CD4-positive, alpha-beta T cell treated with Interferon gamma for 1 hour (primary cell): ENCODE results near the gene JAG2.

ENCODE experiments used
- DNase-seq: peaks from one replicate; pipeline ENCODE4 v3.0.0-alpha.2; 2020

Gene JAG2

DNA sequence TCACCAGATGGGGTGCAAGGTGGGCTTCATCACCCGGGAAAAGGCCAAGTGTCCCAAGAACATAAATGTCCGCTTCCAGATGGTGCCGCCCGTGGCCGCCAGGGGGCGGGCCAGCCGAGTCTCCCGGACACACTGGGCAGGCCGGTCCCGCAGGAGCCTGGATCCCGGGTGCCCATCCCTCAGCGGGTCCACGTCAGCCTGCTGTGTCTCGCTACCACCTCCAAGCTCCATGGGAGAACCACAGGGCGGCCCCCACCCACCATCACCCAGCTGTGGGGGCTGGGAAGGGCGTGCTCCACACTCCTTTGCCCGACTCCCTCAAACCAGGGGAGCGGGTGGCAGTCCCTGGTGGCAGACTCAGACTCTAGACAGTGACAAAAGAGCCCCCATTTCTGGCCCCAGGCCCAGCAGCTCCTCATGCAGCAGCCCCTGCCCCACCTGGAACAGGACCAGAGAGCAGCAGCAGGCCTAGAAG, 34.5 kb upstream of the JAG2 start:
- peak; percentile 51 for DNase-seq

DNA sequence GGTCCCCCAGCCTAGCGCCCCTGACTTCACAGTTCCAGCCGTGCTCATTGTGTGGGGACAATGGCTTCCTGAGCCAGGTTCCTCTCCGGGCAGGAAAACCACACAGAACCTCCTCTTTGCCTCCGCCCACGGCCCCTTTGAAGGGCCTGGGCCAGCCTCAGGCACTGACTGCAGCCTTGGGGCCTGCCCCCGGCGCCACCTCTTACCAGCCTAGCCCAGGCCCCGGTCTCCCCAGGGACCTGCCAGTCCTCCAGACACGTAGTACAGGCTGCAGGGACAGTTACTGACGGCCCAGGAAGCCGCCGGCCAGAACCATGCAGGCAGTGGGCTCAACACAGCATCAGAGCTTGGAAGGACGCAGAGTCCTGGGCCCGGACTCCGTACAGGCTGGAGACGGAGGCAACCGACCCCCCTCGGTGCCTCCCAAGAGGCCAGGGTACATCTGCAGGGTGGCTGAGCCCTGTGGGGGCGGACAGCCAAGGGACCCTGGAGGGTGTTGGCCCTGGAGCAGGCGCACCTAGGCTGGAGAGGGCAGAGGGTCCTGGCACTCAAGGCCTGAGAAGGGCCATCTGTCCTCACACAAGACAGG, 33.4 kb upstream of the JAG2 start:
- no peak for DNase-seq

DNA sequence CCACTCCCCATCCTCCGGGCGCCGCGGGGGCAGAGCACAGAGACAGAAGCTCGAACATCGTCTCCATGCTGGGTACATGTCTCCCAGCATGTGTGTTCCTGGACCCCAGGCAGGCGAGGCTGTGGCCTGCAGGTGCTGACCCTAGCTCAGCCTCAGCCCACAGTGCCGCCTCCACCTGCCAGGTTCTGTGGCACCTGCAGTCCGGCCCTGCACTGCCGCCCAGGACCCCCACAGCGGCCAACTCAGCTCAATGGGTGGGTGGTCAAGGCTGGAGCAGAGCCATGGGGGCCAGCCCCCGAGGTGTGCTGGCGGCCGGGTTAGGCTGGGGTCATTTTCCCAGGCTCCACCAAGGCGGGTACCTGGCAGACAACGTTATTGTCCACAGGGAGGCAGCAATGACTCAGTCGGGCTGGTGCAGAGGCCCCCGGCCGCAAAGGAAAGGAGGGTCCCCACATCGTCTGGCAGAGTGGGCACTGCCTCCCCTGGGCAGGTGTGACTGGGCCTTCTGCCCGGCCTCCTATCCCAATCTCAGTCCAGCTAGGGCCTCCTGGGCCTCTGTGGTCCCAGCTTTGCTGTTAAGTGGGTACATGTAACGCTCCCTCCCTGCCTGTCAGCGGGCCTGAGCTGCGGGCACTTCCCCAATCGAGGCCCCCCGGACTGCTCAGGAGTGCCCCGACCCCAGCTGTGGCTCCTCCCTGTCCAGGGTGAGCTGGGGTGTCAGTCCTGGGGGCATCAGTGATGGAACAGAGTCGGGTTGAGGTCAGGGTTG, 32.8 kb upstream of the JAG2 start:
- DNase-seq: no peak

DNA sequence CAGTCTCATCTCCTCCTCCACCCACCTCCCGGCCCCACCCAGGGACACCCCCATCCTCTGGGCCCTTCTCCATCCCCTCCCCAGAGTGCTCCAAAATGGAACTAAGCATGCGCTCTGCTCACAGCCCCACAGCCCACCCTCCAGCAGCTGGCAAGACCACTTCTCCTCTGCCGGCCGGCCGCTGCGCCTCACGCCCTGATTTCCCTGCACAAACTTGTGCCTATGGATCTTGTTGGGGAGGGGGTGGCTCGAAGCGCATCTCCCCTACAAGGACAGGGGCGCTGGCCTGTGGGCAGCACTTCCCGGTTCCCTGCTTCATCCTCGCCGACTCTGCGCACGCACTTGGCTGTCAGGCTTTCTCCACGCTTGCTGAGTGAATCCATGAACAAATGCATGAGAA, 32.1 kb upstream of the JAG2 start:
- no peak for DNase-seq

DNA sequence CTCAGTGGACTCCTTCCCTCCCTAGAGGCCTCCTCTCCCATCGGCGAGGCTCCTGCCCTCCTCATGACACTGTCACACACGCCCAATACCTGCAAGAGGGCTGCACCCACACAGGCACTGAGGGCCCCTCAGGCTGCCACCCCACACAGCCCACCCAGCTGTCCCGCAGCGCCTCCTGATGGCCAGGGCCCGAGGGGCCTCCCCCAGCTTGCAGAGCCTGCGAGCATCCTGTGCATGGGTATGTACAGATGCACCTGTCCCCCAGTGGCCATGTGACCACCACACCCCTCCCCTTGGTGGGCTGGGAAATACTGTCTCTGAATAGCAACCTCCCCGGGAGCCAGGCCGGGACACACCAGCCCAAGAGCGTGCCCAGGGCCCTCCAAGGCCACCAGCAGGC, 31.5 kb upstream of the JAG2 start:
- DNase-seq: no peak

DNA sequence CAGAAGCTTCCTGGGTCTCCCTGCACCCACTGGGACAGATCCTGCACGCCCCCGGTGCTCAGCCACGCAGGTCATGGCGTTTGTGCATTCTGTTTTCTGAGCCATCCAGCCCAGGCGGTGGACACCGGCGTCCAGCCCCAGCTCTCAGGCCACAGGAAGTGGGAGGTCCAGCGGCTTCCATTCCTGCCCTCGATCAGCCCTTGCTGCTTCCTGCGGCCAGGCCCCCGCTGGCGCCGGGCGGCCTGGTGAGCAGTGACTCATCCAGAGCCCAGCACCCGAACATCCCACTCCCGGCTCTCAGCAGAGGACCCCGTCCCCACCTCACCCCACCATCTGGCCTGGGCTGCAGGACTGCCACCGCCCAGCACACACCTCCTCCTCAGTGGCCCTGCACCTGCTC, 30.5 kb upstream of the JAG2 start:
- no peak for DNase-seq

DNA sequence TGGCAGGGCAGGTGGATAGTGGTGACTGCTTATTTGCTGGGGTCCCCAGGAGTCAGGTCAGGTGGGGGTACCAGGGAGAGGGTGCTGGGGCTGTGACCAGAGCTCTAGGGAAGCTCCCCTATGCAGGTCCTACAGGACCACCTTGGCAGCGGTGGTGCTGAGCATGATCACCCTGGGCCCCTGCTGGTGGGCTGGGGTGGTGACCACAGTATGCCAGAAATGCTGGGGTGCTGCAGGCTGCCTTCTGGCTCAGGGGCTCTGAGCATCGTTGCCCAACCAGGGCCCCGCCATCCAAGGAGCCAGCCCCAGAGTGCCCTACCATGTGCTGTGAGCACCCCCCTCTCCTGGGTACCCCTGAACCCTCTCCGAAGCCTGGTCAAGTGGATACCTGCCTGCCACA, 30.0 kb upstream of the JAG2 start:
- DNase-seq: no peak

DNA sequence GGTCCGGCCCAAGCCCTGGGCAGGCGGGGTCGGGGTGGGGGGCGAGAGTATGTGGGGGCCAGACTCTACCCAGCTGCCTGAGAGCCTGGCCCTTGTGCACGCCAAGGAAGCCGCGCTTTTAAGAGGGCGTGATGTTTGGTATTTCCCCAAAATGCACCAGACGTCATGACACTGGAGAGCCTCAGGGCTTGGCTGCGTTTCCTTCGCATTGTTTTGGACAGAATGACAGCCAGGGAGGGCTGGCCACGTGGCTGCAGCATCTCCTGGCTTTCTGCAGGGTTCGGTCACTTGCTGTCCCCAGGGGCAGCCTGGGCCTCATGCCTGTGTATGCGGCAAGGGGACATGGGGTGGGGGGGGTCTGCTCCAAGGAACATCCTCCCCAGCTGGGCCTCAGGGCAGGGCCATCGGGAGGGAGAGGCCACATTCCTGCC, 28.6 kb upstream of the JAG2 start:
- peak; percentile 17 for DNase-seq

DNA sequence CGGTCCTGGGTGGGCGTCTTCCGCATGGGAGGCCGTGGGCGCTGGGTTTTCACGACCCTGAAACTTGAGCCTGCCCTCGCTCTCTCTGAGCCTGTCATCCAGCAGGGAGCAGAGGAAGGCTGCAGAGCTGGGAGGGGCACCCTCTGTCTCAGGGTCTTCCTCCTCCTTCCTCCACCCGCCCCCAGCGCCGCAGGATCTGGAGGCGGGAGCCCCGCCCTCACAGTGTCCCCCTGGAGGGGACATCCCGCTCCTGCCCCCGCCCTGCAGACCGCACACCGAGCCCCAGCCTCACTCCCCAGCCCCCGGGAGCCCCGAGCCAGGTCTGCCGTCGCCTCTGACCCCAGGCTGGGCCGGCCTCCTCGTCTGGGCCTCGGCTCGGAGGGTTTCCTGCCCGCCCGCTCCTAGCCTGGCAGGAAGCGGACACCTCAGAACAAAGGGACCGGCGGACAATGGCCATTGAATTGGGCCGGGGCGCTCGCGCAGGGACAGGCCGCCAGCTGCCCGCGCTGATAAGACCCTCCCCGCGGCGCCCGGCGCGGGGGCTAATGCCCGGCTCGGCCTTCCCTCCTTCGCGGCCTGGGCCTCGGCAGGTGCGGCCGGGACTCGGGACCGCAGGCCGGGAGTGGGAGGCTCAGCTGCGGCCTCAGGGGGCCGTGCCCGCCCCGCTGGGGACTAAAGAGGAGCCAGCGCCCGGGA, 27.8 kb upstream of the JAG2 start:
- DNase-seq: no peak

DNA sequence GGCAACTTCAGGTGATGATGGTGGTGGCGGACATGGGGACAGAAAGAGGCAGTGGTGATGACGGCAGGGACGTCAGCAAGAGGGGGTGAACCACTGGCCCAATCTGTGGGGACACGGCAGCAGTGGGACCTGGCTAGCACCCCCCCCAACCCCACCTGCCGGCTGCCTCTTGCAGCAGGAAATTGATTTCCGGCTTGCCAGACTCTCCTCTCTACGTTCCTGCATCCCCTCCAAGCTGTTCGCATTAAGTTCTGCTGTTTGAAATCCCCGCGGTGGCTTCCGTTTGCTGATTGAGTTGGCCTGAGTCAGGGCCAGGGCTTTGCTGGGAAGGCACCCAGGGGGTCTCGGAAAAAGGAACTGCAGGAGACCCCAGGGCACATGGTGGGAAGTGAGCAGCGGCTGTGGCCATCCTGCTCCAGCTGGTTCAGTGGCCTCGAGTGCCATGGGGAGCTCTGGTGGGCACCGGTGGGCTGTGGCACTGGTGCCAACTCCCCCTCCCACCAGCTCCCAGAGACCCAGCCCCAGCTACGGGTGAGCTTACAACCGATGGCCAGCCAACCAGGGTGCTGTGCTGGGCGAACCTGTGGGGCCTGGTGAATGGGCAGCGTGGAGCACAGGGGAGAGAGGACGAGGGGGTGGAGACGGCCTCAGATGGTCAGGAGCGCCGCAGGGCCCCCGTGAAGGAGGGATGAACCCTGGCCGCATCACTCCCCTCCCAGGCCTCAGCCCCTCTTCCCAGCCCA, 27.1 kb upstream of the JAG2 start:
- DNase-seq: no peak

DNA sequence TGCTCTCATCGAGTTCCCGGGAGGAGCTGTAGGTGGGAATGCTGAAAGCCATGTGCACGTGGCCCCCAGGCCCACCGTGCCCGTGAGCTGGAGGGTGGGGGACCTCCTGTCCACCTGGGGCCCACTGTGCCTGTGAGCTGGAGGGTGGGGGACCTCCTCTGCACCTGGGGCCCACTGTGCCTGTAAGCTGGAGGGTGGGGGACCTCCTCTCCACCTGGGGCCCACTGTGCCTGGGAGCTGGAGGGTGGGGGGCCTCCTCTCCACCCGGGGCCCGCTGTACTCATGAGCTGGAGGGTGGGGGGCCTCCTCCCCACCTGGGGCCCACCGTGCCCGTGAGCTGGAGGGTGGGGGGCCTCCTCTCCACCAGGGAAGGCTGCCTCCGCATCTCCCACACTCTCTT, 26.5 kb upstream of the JAG2 start:
- no peak for DNase-seq

DNA sequence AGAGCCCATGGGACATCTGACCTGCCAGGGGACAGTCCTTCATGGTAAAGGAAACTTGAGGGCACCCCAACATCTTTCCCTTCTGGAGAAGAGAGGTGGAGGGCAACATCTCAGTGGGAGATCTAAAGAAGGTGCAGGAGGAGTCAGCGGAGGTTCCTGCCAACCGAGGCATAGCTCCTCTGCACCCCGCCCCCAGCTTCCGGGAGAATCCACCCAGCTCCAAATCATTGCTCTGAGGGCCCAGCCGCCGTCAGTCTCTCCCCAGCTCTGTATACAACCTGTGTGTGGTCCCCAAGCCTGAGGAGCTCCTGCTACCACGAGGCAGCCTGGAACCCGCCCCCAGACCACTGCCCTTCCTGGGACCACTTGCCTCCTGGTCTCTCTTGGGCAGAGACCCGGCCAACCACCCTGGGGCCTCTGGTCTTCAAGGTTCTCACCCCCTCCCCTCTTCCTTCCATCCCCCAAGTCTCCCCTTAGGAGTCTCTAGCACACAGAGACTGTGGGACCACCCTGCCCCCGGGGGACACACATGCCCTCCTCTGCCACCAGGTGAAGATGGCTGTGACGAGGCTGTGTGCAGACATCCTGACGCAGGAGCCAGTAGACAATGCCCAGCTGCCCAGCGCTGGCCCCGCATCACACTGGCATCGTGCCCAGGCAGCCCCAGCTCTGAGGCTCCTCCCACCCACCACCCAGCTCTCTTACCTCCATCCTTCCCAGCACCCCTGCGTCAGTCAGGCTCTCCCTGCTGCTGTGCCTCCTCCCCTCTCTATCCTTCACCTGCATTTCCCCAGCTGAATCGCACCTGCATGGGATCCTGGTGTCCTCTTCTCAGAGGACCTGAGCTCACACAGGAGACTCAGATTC, 25.6 kb upstream of the JAG2 start:
- DNase-seq: peak; percentile 17

DNA sequence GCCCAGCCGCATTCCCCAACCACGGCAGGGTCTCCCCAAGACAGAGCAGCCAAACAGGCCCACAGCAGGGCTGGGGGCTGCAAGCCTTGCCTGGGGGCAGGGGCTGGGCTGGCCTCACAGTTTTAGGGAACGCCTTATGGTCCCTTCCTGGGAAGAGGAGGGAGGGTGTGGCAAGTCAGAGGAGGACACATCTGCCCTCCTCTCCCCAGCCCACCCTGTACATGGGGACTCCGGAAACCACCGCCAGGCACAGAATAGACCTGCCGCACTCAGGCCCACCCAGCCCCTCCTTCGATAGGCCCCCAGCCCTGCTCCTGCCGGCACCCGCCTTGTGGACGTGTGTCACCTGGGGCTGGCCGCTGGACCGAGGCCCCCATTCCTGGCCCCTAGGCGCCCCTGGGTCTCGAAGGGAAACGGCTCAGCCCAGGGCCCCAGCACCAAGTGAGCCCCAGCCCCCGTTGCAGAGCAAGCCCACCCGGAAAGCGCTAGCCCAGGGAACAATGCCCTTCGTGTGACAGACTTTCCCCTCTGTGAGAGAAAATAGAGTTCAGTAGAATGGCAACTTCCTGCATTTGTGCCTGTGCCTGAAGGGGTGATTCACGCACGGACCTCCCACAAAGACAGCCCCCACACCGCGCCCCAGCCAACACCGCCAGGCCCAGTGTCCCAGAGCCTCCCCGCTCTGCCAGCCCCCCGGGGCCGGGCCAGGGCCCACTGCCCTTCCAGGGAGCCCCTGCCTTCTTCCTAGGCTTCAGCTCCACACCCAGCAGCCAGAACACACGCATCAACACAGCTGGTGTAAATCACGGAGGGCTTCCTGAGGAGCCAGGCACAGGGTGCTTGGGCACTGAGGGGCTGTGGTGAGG, 24.5 kb upstream of the JAG2 start:
- no peak for DNase-seq

DNA sequence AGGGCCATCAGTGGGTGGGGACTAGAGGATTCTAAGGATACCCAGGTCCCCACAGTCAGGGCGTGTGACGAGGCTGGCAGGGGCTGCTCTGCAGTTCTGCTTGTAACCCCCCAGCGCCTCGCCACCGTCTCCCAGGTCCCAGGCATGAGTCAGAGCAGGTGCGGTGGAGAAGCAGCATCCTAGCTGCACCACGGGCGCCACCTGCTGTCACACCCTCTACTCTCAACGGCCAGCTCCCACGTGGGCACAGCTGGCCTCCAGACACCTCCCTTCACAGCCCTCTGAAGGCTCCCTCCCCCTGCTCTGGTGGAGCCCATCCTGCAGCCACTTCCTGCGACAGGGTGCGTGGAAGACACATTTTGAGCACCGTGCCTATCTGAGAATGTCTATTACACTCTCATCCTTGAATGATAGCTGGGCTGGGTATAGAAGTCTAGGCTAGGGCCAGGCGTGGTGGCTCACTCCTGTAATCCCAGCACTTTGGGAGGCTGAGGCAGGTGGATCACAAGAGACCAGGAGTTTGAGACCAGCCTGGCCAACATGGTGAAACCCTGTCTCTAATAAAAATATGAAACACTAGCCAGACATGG, 19.5 kb upstream of the JAG2 start:
- no peak for DNase-seq

DNA sequence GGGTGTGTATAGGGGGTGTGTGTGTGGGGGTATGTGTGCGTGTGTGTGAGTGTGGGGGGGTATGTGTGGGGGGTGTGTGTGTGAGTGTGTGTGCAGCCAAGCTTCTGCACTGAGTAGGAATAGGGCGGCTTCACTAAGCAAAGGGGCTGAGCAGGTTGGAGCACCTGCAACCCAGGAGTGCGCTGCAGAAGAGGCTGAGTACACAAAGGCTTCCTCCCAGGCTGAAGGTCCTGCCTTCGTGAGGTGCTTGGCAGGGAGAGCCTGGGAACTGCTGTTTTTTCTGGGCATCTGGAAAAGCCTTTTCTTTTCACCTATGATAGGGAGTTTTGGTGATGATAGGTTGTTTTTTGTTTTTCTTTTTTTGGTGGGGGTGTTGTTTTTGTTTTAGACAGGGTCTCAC, 18.5 kb upstream of the JAG2 start:
- DNase-seq: no peak

DNA sequence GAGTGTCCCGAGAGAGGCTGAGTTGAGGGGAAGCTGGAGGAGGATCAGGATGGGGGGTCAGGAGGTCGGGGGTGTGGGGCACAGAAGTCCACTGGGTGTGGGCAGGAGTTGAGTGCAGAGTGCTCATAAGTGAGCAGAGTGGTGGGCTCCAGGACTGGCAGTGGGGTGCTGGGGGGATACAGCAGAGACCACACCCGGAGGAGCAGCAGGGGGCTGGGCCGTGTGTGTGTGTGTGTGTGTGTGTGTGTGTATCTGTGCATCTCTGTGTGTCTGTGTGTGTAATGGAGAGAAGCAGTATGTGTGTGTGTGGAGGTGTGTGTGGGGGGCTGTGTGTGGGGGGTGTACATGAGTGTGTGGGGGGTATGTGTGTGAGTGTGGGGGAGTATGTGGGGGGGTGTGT, 17.4 kb upstream of the JAG2 start:
- DNase-seq: no peak

DNA sequence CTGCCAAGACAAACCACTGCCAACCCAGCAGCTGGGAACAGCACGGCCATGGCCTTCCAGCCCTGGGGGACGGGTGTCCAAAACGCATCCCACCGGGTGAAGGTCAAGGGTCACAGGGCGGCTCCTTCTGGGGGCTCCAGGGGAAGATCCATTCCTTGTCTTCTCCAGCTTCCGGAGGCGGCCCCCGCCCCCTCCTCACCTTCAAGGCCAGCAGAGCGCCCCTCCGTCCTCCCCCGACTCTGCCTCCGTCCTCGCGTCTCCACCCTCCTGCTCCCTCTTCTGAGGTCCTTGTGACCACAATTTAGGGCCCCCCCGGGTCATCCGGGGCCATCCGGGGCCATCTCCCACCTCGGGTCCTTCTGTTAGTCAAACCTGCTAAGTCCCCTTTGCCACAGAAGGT, 16.4 kb upstream of the JAG2 start:
- DNase-seq: no peak

DNA sequence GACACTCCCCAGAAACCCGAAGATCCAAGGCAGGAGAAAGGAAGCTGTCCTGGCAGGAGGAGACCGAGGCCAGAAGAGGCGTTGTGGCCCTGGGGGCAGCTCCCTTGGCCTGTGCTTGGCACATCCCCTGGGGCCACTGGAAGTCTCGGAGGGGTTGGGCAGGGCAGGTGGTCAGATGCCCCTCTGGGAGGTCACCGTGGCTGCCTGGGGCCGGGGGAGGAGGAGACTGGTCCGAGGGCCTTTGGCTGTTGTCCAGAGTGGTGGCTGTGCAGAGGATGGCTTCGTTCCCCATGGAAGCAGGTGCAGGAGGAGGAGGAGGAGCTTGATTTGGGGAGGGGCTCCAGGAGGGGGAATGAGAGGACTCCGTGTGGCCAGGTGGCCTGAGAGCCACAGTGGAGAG, 15.9 kb upstream of the JAG2 start:
- no peak for DNase-seq

DNA sequence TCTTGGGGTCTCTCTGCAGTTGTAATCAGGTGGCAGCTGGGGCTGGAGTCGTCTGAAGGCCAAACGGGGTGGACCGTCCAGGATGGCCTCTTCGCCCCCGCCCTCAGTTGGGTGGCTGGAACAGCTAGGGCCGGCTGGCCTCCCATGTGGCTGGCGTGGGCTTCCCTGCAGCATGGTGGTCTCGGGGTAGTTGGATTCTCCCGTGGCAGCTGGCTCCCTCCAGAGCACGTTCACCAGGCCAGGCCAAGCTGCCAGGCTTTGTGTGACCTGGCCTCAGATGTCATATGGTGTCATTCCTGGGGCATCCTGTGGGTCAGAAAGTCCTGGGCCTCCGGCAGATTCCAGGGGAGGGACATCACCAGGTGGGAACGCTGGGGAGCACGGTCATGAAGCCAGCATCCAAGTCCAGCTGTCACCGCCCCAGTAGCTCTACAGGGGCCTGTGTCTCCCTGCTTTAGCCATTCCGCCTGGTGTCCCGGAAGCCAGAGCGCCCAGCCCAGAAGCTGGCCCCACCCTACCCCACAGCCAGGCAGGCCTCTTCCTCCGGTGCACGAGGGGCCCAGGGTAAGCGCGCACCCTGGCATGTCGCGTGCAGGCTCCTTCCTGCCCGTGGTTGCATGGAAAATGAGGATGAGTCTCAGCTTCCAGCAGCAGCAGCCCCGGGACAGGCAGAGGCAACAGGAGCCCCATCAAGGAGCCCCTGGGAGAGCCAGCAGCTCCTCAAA, 13.9 kb upstream of the JAG2 start:
- DNase-seq: no peak

DNA sequence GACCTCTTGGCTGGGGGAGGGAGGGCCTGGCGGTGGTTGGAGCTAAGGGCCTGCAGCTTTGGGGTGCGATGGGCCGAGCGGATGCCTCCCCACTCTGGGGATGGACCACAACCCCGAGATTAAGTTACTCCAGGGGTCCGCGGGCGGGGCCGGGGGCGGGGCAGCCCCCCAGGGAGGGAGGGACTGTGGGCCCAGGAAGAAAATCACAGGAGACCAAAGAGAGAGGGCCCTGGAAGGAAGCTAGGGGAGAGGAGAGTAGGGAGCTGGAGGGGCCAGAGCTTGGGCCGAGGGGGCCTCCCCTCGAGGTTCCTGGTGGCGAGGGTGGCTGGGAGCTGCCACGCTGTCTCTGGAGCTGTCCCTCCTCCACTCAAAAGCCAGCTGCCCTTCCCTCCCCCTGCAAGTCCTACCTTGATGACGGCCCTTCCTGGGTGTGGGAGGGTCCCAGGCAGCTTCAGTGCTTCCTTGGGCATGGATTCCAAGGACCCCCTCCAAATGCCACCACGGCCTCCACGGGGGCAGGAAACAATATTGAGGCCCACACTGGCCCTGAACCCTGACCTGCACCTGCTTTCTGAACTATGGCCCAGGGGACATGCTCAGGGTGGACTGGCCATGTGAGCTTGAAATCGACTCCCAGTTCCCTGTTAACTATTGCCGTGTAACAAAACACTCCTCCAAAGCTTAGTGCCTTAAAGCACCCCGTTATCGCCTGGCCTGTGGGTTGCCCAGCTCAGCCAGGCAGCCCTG, 13.1 kb upstream of the JAG2 start:
- DNase-seq: no peak
